Measurements from ENCODE around the gene ZBED1. TPM values are rescaled to one million over a fixed set of nuclear protein-coding genes. Genes with fewer than 3 reads are reported as not detected.

ZBED1 gene
- total and polyA plus RNA-seq, 2 experiments from 2014 or later, result 16.1 to 43.8 TPM

DNA sequence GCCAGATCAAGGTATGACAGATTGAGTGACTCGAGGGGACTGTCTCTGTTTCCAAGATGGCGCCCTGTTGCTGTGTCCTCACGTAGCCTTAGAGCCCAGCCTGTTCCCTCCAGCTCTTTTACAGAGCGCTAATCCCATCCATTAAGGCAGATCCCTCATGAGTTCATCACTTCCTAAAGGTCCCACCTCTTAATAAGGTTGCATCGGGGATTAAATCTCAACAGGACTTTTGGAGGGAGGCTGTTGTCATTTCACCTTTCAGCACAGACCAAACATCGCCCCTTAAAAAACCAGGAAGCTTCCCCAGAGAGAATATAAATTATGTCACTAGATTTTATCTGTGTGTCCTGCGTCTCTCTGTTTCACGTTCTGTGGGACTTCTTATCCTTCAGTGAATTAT, 32.6 kb upstream of the ZBED1 start:
- no peak for TF ChIP-seq JUNB (IDR thresholded peaks at IDR 0.05; ENCODE audit: unreplicated experiment)
- TF ChIP-seq POLR2AphosphoS5 (IDR thresholded peaks at IDR 0.05; ENCODE audit: low read depth), result no peak
- no peak for TF ChIP-seq CREB1 (CRISPR knock-in tag; IDR thresholded peaks at IDR 0.05; ENCODE audit: low read depth)
- no peak for TF ChIP-seq EZH2 (IDR thresholded peaks at IDR 0.05; ENCODE audit: low read depth, unreplicated experiment)
- TF ChIP-seq STAT1 (IDR thresholded peaks at IDR 0.05; ENCODE audit: unreplicated experiment), result no peak
- TF ChIP-seq ZNF331 (CRISPR knock-in tag; IDR thresholded peaks at IDR 0.05; ENCODE audit: low read depth), result no peak
- TF ChIP-seq, protein P1, sequence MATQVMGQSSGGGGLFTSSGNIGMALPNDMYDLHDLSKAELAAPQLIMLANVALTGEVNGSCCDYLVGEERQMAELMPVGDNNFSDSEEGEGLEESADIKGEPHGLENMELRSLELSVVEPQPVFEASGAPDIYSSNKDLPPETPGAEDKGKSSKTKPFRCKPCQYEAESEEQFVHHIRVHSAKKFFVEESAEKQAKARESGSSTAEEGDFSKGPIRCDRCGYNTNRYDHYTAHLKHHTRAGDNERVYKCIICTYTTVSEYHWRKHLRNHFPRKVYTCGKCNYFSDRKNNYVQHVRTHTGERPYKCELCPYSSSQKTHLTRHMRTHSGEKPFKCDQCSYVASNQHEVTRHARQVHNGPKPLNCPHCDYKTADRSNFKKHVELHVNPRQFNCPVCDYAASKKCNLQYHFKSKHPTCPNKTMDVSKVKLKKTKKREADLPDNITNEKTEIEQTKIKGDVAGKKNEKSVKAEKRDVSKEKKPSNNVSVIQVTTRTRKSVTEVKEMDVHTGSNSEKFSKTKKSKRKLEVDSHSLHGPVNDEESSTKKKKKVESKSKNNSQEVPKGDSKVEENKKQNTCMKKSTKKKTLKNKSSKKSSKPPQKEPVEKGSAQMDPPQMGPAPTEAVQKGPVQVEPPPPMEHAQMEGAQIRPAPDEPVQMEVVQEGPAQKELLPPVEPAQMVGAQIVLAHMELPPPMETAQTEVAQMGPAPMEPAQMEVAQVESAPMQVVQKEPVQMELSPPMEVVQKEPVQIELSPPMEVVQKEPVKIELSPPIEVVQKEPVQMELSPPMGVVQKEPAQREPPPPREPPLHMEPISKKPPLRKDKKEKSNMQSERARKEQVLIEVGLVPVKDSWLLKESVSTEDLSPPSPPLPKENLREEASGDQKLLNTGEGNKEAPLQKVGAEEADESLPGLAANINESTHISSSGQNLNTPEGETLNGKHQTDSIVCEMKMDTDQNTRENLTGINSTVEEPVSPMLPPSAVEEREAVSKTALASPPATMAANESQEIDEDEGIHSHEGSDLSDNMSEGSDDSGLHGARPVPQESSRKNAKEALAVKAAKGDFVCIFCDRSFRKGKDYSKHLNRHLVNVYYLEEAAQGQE (IDR thresholded peaks at IDR 0.05; ENCODE audit: unreplicated experiment), result no peak
- TF ChIP-seq, protein P2, sequence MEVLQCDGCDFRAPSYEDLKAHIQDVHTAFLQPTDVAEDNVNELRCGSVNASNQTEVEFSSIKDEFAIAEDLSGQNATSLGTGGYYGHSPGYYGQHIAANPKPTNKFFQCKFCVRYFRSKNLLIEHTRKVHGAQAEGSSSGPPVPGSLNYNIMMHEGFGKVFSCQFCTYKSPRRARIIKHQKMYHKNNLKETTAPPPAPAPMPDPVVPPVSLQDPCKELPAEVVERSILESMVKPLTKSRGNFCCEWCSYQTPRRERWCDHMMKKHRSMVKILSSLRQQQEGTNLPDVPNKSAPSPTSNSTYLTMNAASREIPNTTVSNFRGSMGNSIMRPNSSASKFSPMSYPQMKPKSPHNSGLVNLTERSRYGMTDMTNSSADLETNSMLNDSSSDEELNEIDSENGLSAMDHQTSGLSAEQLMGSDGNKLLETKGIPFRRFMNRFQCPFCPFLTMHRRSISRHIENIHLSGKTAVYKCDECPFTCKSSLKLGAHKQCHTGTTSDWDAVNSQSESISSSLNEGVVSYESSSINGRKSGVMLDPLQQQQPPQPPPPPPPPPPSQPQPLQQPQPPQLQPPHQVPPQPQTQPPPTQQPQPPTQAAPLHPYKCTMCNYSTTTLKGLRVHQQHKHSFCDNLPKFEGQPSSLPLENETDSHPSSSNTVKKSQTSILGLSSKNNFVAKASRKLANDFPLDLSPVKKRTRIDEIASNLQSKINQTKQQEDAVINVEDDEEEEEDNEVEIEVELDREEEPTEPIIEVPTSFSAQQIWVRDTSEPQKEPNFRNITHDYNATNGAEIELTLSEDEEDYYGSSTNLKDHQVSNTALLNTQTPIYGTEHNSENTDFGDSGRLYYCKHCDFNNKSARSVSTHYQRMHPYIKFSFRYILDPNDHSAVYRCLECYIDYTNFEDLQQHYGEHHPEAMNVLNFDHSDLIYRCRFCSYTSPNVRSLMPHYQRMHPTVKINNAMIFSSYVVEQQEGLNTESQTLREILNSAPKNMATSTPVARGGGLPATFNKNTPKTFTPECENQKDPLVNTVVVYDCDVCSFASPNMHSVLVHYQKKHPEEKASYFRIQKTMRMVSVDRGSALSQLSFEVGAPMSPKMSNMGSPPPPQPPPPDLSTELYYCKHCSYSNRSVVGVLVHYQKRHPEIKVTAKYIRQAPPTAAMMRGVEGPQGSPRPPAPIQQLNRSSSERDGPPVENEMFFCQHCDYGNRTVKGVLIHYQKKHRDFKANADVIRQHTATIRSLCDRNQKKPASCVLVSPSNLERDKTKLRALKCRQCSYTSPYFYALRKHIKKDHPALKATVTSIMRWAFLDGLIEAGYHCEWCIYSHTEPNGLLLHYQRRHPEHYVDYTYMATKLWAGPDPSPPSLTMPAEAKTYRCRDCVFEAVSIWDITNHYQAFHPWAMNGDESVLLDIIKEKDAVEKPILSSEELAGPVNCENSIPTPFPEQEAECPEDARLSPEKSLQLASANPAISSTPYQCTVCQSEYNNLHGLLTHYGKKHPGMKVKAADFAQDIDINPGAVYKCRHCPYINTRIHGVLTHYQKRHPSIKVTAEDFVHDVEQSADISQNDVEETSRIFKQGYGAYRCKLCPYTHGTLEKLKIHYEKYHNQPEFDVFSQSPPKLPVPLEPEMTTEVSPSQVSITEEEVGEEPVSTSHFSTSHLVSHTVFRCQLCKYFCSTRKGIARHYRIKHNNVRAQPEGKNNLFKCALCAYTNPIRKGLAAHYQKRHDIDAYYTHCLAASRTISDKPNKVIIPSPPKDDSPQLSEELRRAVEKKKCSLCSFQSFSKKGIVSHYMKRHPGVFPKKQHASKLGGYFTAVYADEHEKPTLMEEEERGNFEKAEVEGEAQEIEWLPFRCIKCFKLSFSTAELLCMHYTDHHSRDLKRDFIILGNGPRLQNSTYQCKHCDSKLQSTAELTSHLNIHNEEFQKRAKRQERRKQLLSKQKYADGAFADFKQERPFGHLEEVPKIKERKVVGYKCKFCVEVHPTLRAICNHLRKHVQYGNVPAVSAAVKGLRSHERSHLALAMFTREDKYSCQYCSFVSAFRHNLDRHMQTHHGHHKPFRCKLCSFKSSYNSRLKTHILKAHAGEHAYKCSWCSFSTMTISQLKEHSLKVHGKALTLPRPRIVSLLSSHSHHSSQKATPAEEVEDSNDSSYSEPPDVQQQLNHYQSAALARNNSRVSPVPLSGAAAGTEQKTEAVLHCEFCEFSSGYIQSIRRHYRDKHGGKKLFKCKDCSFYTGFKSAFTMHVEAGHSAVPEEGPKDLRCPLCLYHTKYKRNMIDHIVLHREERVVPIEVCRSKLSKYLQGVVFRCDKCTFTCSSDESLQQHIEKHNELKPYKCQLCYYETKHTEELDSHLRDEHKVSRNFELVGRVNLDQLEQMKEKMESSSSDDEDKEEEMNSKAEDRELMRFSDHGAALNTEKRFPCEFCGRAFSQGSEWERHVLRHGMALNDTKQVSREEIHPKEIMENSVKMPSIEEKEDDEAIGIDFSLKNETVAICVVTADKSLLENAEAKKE (CRISPR knock-in tag; IDR thresholded peaks at IDR 0.05), result no peak
- TF ChIP-seq, protein P3, sequence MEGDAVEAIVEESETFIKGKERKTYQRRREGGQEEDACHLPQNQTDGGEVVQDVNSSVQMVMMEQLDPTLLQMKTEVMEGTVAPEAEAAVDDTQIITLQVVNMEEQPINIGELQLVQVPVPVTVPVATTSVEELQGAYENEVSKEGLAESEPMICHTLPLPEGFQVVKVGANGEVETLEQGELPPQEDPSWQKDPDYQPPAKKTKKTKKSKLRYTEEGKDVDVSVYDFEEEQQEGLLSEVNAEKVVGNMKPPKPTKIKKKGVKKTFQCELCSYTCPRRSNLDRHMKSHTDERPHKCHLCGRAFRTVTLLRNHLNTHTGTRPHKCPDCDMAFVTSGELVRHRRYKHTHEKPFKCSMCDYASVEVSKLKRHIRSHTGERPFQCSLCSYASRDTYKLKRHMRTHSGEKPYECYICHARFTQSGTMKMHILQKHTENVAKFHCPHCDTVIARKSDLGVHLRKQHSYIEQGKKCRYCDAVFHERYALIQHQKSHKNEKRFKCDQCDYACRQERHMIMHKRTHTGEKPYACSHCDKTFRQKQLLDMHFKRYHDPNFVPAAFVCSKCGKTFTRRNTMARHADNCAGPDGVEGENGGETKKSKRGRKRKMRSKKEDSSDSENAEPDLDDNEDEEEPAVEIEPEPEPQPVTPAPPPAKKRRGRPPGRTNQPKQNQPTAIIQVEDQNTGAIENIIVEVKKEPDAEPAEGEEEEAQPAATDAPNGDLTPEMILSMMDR (conservative IDR thresholded peaks at IDR 0.05; ENCODE audit: low read depth in 2 of 2), result no peak
- no peak for TF ChIP-seq ZNF114 (CRISPR knock-in tag; IDR thresholded peaks at IDR 0.05)
- TF ChIP-seq NANOG (IDR thresholded peaks at IDR 0.05; ENCODE audit: borderline replicate concordance), result no peak
- no peak for TF ChIP-seq EZH2phosphoT487 (IDR thresholded peaks at IDR 0.05; ENCODE audit: unreplicated experiment)
- TF ChIP-seq, protein P4, sequence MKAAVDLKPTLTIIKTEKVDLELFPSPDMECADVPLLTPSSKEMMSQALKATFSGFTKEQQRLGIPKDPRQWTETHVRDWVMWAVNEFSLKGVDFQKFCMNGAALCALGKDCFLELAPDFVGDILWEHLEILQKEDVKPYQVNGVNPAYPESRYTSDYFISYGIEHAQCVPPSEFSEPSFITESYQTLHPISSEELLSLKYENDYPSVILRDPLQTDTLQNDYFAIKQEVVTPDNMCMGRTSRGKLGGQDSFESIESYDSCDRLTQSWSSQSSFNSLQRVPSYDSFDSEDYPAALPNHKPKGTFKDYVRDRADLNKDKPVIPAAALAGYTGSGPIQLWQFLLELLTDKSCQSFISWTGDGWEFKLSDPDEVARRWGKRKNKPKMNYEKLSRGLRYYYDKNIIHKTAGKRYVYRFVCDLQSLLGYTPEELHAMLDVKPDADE (IDR thresholded peaks at IDR 0.05), result no peak
- no peaks in the 10 kb centered on the region for H3K27me3 ChIP-seq (ENCODE audit: insufficient read depth)
- H4K20me1 ChIP-seq (replicated peaks; ENCODE audit: insufficient read depth), result no peaks in the 10 kb centered on the region
- H3K36me3 ChIP-seq (ENCODE audit: insufficient read depth), result no peaks in the 10 kb centered on the region
- H3K27me3 Mint-ChIP-seq (ENCODE audit: insufficient read depth, low read depth, poor library complexity), result peaks cover 3% of the 10 kb centered on the region
- H3K9me3 Mint-ChIP-seq, result no peaks in the 10 kb centered on the region
- DNase-seq (ENCODE audit: low spot score), result no peak
- no peaks in the 10 kb centered on the region for H3K4me1 ChIP-seq (ENCODE audit: insufficient read depth)
- H3F3A ChIP-seq (replicated peaks; ENCODE audit: low read depth), result 0 out of 2 replicates have a peak, but pooled peaks cover 2% of the 10 kb centered on the region
- H3K27ac ChIP-seq (ENCODE audit: low read depth), result no peak overlapping the region
- H3K36me3 Mint-ChIP-seq (ENCODE audit: low read depth), result no peaks in the 10 kb centered on the region
- H3K4me2 ChIP-seq, result no peak overlapping the region
- no peak for ATAC-seq
- no peak overlapping the region for H3K27ac Mint-ChIP-seq
- 0 out of 2 replicates have a peak, but pooled peaks cover 6% of the 10 kb centered on the region for H3K9me2 ChIP-seq (ENCODE audit: insufficient read depth)
- no peak overlapping the region for H3K4me3 ChIP-seq
- H3K4me1 Mint-ChIP-seq, result peaks cover 5% of the 10 kb centered on the region; the same call in 2 of the 3 replicates
- H3K4me3 Mint-ChIP-seq, result no peak overlapping the region
- H3K79me2 ChIP-seq (replicated peaks; ENCODE audit: insufficient read depth), result no peaks in the 10 kb centered on the region
- H2AFZ ChIP-seq, result peak overlapping the region; percentile 89; the same call in 1 of the 2 replicates

Data from GM23338 (cell line).